NT2/D1 (cell line): ENCODE data around the gene GAP43.

ENCODE experiments used
- SUZ12 ChIP-seq: IDR thresholded peaks from 2 replicates; pipeline ENCODE4 v1.6.1; 2011; ENCODE audit not compliant: insufficient read length, insufficient read depth; ENCODE audit errors: extremely low read depth
- YY1 ChIP-seq: IDR thresholded peaks from 2 replicates; pipeline ENCODE4 v1.6.1; 2011; ENCODE audit not compliant: insufficient read length, insufficient read depth
- ZNF274 ChIP-seq: IDR thresholded peaks from 2 replicates; pipeline ENCODE4 v1.6.1; 2011; ENCODE audit warnings: mild to moderate bottlenecking, low read depth, low read length

- TF ChIP-seq YY1 (no peak), SUZ12 (no peak), ZNF274 (no peak)
Observed at GRCh38 chr3:115758076-115758763, 134.9 kb downstream of the GAP43 start.
